ENCODE measurements around the gene PNKP. TPM values are rescaled to one million over a fixed set of nuclear protein-coding genes. Genes with fewer than 3 reads are reported as not detected.

PNKP gene
- total and polyA plus RNA-seq, 2 of the 8 experiments (the other 6 are each of a cell fraction or from before 2014, with no cell fraction given): 45.8 to 105 TPM

DNA sequence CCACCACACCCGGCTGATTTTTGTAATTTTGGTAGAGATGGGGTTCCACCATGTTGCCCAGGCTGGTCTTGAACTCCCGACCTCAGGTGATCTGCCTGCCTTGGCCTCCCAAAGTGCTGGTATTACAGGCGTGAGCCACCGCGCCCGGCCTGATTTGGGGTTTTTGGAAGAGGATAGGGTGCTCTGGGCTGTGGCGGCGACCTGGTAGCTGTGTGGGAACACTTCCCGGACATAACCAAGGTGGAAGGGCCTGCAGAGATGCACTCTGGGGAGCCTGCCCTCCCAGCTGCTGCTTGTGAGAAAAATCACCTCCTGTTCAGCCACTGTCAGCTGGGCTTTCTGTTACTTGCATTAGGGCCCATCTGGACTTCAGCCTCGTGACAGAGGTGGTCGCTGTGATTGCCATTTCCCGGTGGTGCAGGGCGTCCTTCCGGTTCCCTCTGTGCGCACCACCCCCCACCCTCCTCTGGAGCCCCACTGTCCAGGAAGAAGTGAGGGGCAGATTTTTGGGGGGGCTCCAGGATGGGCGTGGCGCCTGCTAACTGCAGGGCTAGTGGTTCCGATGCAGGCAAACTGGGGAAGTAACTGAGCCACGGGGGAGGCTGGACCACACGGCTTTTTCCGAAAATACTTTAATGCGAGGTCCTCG lies 21.8 kb upstream of the PNKP start:
- no peaks in the 10 kb centered on the region for H3K79me1 ChIP-seq (ENCODE audit: low read depth, low read length)
- H3K36me3 ChIP-seq (ENCODE audit: control insufficient read depth in 2 of 4, insufficient read depth in 4 of 4, low read length in 3 of 4): peaks cover 2 to 18% (median 6%) of the 10 kb centered on the region in 4 experiments; a peak in 6 of 8 replicates
- 95% methylated on average over 20 of the region's 23 CpGs; no CpG with 5 or more reads in 1 of the 2 experiments for WGBS, 2 experiments (ENCODE audit: extremely low coverage in 1 of 2, insufficient coverage in 1 of 2, insufficient read length in 1 of 2, insufficient replicate concordance in 2 of 2, low coverage in 1 of 2, low lambda C conversion rate in 2 of 2, missing lambda C conversion rate in 1 of 2)
- no peak overlapping the region for H3K56ac ChIP-seq (replicated peaks; ENCODE audit: insufficient read length, low read depth, low read length)
- H3K4me1 ChIP-seq (replicated peaks in 1 of 4; ENCODE audit: control insufficient read depth in 3 of 4, insufficient read depth in 4 of 4, low read length in 3 of 4): peaks cover 0 to 10% (median 8%) of the 10 kb centered on the region in 4 experiments; a peak in 5 of 7 replicates
- H2BK5ac ChIP-seq (ENCODE audit: low read depth, low read length): no peak overlapping the region
- H2BK15ac ChIP-seq (ENCODE audit: low read length): no peak overlapping the region
- H3K23ac ChIP-seq (ENCODE audit: insufficient read length): no peak overlapping the region
- no peak overlapping the region; a peak in 1 of 4 replicates for H3K4me2 ChIP-seq (ENCODE audit: insufficient read depth in 1 of 2, low read depth in 2 of 2, low read length in 2 of 2)
- H3K4me3 ChIP-seq (ENCODE audit: extremely low read depth in 1 of 4, insufficient read depth in 2 of 4, low read depth in 3 of 4, low read length in 4 of 4): no peak overlapping the region
- no peak overlapping the region for H2AK5ac ChIP-seq (ENCODE audit: low read depth, low read length)
- H2AFZ ChIP-seq (ENCODE audit: low read length): no peak overlapping the region
- CTCF ChIA-PET (ENCODE audit: partially characterized antibody): interaction anchor here (0.6 to 1.5 kb wide), 7 partner anchors 11 to 601 kb away, joined by 3 to 9 read pairs (median 3); no protein-coding TSS in a partner anchor
- peaks cover 0 to 10% of the 10 kb centered on the region in 2 experiments; a peak in 3 of 4 replicates for H3K9me3 ChIP-seq (ENCODE audit: insufficient read depth in 2 of 2, low read depth in 1 of 2, low read length in 1 of 2)
- H3K18ac ChIP-seq (ENCODE audit: extremely low read depth, low read length): no peak overlapping the region
- no peak overlapping the region for H3K14ac ChIP-seq (ENCODE audit: insufficient read length)
- no peak overlapping the region for H3K9ac ChIP-seq (replicated peaks in 1 of 4; ENCODE audit: extremely low read depth in 1 of 4, low read depth in 3 of 4, low read length in 3 of 4)
- H4K91ac ChIP-seq (replicated peaks; ENCODE audit: insufficient read length, low read length): no peak overlapping the region
- no peak for FAIRE-seq
- no peak overlapping the region for H2BK120ac ChIP-seq (replicated peaks; ENCODE audit: low read depth, low read length)
- no peak overlapping the region; the same call in 1 of the 2 replicates for H4K8ac ChIP-seq (ENCODE audit: extremely low read depth, insufficient read depth, low read length)
- no peak overlapping the region for H2BK20ac ChIP-seq (ENCODE audit: low read length)
- no peak overlapping the region for H3K4ac ChIP-seq (replicated peaks; ENCODE audit: insufficient read length, low read depth, low read length)
- H3K23me2 ChIP-seq (ENCODE audit: low read depth, low read length): peaks cover 2% of the 10 kb centered on the region; the same call in 1 of the 2 replicates
- peaks cover 0 to 5% of the 10 kb centered on the region in 2 experiments for H4K20me1 ChIP-seq (replicated peaks in 1 of 2; ENCODE audit: control insufficient read depth in 1 of 2, insufficient read depth in 2 of 2, low read length in 2 of 2)
- DNase-seq (ENCODE audit: low read depth in 1 of 2, low spot score in 2 of 2): no peak
- no peak overlapping the region for H3K27ac ChIP-seq (ENCODE audit: low read depth, low read length)
- H3K27me3 ChIP-seq (replicated peaks in 1 of 4; ENCODE audit: control insufficient read depth in 3 of 4, extremely low read depth in 1 of 4, insufficient read depth in 3 of 4, low read length in 3 of 4): peaks cover 0 to 11% (median 6%) of the 10 kb centered on the region in 4 experiments; a peak in 4 of 7 replicates
- no peak overlapping the region for H4K5ac ChIP-seq (ENCODE audit: insufficient read length, low read depth, low read length)
- POLR2A ChIA-PET (ENCODE audit: partially characterized antibody): interaction anchor here (0.9 to 9.5 kb wide), 10 partner anchors 8 to 213 kb away, joined by 3 to 82 read pairs (median 6); partner anchors contain the start of genes AKT1S1, ATF5, NUP62 and TBC1D17
- H2BK12ac ChIP-seq (ENCODE audit: low read depth, low read length): no peak overlapping the region
- no peaks in the 10 kb centered on the region for H3K79me2 ChIP-seq (ENCODE audit: control insufficient read depth in 1 of 2, insufficient read depth in 2 of 2, low read length in 2 of 2)
- no peak for TF ChIP-seq SIX5 (IDR thresholded peaks at IDR 0.05; ENCODE audit: low read depth, low read length)
- TF ChIP-seq SP4 (IDR thresholded peaks at IDR 0.05; ENCODE audit: low read length): no peak
- TF ChIP-seq TCF12 (IDR thresholded peaks at IDR 0.05; ENCODE audit: low read depth, low read length): no peak
- TF ChIP-seq ZNF274 (IDR thresholded peaks at IDR 0.05; ENCODE audit: borderline replicate concordance, extremely low read depth, low read length): no peak
- TF ChIP-seq RAD21 (IDR thresholded peaks at IDR 0.05 in 1 of 2, conservative IDR thresholded peaks at IDR 0.05 in 1 of 2; ENCODE audit: low read depth in 2 of 2, low read length in 2 of 2): no peak
- no peak for TF ChIP-seq ASH2L (IDR thresholded peaks at IDR 0.05; ENCODE audit: low read length)
- TF ChIP-seq SP1 (IDR thresholded peaks at IDR 0.05; ENCODE audit: low read depth, low read length): no peak
- no peak for TF ChIP-seq E2F6 (IDR thresholded peaks at IDR 0.05)
- TF ChIP-seq CTBP2 (IDR thresholded peaks at IDR 0.05; ENCODE audit: borderline replicate concordance, insufficient read depth, insufficient read length, low read length): no peak
- TF ChIP-seq ATF2 (IDR thresholded peaks at IDR 0.05; ENCODE audit: low read length): no peak

All from H1 (cell line).